ENCODE results near the gene SFPQ. TPM values are rescaled to one million over a fixed set of nuclear protein-coding genes. Genes with fewer than 3 reads are reported as not detected.

The SFPQ gene
- total RNA-seq, 3 donors from 2014 or later (not counting 1 experiment from before 2014, with no cell fraction given): 492 to 594 (median 558) TPM

Other genes with a start within 250 kb of the SFPQ start
- gene TMEM35B, start 207.8 kb downstream of the SFPQ start, total RNA-seq: 10 to 100 TPM in 2 of 3 donors, 1 to 10 TPM in 1; 4.1 to 18.5 (median 10.5) TPM
- gene ZMYM6, start 161.2 kb downstream of the SFPQ start, total RNA-seq: 10 to 100 TPM; 48.3 to 50.2 (median 48.8) TPM
- gene ZMYM1, start 113.8 kb downstream of the SFPQ start, total RNA-seq: 10 to 100 TPM; 15.0 to 19.1 (median 19.1) TPM
- gene ZMYM4, start 75.6 kb upstream of the SFPQ start, total RNA-seq: 10 to 100 TPM; 41.0 to 48.0 (median 45.8) TPM